GM21515 (cell line): ENCODE measurements around the gene MMP17.

ENCODE experiments used
- ATAC-seq: cut with Tn5 transposase; IDR thresholded peaks from one replicate; pipeline ENCODE4 v1.9.1; 2021; ENCODE audit not compliant: unreplicated experiment

The MMP17 gene

DNA sequence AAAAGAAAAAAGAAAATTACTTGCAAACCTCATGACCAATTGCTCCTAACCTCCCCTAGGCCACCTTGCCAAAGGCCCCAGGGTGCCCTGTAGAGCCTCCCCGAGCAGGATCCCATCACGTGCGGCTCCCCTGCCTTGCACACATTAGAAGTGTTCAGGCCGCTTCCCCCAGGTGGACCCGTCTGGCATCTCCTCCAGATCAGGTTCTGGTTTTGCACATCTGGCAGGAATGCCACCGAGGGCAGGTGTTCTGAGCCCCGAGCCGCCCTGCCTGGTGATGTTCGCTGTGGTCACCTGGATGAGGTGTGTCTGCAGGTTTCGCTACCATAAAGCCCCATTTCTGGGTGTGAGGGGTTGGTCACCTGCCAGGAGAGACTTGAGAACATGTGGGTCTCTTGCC is 19.3 kb downstream of the MMP17 start:
- ATAC-seq = no peak

DNA sequence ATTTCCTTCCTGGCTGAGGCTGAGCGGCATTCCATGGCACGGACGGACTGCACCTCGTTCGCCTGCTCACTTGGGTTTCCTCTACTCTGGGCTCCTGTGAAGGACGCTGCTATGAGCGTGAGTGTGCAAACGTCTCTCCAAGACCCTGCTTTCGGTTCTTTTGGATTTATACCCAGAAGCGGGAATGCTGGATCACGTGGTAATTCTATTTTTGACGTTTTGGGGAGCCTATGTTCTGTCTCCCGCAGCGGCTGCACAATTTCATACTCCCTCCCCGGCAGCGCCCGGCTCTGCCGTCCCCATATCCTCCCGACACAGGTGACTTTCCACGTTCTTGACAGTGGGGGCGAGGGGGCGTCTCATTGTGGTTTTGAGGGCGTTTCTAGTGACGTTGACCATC is 20.6 kb downstream of the MMP17 start:
- ATAC-seq = no peak

DNA sequence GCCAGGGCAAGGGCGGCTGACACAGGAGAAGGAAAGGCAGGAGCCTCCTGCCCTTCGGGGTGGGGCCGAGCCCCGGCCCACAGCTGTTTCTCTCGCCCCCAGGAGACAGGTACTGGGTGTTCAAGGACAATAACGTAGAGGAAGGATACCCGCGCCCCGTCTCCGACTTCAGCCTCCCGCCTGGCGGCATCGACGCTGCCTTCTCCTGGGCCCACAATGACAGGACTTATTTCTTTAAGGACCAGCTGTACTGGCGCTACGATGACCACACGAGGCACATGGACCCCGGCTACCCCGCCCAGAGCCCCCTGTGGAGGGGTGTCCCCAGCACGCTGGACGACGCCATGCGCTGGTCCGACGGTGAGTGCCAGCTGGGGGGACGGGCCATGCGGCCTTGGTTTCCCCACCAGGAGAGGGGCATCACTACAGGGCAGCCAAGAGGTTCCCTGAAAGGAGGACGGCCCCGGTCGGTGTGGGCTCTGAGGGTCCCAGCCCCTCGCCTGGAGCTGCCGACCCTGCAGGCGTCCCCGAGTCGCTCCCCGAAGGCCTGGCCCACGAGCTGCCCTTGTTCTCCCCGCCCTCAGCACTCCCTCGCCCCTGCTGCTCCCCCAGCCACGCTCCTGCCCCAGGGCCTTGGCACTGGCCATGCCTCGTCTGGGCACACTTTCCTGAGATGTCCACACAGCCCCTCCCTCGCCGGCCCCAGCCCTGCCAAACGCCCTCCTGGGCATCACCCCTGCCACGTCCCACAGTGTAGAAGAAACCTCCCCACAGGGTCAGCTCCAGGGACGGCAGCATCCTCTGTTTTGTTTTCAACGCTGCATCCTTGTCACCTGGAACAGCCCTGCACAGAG is 21.7 kb downstream of the MMP17 start:
- ATAC-seq = no peak

DNA sequence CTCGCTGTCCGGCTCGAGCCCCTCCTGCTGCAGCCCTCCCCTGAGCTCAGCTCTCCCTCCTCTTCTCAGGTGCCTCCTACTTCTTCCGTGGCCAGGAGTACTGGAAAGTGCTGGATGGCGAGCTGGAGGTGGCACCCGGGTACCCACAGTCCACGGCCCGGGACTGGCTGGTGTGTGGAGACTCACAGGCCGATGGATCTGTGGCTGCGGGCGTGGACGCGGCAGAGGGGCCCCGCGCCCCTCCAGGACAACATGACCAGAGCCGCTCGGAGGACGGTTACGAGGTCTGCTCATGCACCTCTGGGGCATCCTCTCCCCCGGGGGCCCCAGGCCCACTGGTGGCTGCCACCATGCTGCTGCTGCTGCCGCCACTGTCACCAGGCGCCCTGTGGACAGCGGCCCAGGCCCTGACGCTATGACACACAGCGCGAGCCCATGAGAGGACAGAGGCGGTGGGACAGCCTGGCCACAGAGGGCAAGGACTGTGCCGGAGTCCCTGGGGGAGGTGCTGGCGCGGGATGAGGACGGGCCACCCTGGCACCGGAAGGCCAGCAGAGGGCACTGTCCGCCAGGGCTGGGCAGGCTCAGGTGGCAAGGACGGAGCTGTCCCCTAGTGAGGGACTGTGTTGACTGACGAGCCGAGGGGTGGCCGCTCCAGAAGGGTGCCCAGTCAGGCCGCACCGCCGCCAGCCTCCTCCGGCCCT is 22.8 kb downstream of the MMP17 start:
- no peak for ATAC-seq

DNA sequence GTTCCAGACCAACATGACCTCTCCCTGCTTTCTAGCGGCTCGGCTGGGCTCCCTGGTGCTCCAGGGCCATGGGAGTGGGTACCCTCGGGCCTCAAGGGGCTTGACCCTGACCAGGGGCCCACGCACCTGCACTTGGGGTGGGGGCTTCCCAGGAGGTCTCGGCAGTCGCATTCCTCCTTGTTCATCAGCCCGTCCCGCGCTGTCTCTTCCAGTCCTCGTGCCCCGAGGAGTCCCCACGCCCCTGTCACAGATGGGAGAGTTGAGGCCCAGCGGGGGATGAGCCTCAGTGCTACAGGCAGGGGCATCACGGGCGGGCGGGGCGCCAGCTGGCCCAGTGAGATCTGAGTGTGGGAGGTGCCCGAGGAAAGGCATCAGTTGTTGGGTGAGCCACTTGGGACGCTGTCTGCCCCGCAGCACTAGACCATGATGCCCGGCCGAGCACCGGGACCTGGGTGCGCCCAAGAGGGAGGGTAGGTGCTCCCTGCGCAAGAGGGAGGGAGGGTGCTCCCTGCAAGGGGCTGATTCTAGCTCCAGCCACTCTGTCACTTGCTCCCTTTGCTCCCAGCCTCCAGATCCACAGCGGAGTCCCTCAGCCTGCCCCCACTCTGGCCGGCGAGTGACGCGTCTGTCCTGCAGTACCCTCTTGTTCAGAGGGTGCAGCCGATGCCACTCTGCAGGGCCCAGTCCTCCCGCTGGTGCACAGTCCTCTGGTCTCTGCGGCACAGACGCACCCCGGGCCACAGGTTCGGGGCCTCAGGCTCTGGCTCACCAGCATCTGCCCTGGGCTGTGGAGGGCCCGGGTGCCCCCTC is 23.8 kb downstream of the MMP17 start:
- ATAC-seq = no peak

DNA sequence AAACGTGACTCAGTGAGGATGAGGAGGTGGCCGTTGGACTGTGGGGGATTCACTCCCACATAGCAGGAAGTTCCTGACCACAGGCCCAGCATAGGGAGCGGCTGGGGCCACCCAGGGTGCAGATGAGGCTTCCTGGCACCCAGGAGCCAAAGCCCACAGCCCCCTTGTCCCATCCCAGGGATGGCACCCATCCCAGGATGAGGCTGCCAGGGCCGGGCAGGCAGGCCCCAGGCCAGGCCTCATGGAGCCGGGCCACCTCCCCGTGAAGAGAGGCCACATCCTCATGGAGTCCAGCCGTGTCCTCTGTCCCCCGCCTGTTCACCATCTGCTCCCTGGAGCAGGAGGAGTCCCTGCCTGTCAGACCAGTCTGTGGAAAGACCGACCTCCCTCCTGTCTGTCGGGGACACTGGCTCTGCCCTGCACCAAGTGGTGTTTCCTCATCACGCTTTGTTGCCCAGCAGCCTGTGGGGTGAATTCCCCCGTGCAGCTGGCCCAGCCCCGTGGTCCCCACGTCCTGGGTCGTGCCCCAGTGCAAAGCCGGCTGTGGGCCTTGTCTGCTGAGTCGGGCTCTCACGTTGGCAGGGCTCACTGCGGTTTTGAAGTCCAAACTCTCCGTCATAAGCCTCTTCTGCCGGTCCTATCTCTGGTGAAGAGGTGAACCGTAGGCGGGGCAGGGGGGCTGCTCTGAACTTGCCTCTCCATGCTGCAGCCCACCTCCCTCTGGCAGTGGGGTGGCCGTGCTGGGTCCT is 24.5 kb downstream of the MMP17 start:
- no peak for ATAC-seq

DNA sequence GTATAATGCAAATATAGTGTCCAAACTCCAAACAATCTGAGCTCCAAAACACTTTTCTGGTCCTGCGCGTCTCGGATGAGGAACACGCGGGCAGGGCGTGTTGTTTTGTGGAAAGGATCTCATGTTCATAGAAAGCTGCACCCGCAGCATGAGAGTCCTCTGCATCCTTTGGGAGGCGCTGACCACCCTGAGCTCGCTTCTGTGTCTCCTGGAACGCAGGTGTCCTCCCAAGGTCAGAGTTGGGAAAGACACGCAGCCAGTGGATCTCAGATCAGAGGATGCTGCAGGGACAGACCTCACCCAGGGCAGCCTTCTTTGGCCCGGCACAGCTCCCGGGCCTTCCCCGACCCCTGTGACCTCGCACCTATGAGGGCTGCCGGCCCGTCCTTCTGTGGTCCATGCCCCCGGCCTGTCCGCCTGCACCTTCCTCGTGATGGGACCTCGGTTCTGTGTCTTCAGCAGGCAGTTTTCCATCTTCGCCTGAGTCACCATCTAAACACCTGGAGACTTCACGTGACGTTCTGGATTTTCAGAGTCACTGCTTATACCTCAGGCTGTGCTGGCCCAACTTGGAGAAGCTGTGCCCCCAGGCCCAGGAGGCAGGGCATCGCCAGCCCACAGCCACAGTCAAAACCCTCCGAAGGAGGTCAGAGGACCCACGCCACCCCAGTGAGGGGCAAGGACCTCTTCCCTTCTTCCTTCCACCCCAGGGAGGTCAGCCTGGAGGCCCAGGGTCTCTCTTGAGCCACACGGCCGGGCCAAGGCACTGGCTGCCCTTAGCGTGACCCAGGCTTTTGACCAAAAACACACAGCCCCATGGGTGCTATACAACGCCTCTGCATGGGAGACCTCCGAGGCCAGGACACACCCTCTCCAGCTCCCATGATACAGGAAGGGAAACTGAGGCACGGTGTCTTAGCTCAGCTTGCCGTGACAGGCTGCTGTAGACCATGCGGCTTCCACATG is 25.9 kb downstream of the MMP17 start:
- no peak for ATAC-seq

DNA sequence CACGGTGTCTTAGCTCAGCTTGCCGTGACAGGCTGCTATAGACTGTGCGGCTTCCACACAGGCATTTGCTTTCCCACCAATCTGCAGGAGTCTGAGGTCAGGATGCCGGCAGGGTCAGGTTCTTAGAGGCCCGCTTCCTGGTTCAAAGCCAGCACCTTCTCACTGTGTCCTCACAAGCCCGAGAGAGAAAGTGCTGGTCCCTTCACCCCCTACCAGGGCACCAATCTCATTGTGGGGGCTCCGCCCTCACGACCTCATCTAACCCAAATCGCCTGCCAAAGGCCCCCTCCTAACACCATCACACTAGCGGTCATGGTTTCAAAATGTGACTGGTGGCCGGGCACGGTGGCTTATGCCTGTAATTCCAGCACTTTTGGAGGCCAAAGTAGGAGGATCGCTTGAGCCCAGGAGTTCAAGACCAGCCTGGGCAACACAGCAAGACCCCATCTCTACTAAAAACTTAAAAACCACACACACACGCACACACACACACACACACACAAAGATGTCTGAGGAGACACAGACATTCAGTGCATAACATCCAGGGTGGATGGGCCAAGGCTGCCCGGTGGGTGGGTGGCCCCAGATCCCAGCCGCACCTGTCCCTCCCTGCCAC is 26.8 kb downstream of the MMP17 start:
- ATAC-seq = no peak

DNA sequence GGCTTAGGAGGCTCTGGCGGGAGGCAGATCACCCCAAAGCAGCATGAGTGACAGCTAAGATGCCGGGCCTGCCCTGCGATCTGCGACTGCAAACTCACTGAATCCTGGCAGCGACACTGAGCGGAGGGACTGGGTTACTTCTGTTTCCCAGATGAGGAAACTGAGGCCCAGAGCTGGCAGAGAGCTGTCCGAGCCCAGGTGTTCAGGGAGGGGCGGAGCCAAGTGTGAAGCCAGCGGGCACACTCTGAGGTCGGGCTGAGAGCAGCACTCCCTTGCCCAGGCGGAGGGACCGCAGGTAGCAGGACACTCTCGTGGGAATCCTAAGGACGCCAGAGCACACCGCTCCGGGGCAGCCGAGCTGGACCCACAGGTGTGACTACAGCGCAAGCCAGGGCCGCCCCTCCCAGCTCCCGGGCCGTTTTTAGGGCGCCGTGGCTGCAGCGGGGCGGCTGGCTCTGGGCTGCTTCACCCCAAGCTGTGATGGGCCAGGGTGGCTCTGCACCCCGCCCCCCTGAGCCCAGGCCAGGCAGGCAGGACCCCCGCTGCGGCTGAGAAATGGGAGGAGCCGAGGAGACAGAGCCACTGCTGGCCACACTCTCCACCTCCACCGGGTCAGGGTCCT is 27.4 kb downstream of the MMP17 start:
- no peak for ATAC-seq

DNA sequence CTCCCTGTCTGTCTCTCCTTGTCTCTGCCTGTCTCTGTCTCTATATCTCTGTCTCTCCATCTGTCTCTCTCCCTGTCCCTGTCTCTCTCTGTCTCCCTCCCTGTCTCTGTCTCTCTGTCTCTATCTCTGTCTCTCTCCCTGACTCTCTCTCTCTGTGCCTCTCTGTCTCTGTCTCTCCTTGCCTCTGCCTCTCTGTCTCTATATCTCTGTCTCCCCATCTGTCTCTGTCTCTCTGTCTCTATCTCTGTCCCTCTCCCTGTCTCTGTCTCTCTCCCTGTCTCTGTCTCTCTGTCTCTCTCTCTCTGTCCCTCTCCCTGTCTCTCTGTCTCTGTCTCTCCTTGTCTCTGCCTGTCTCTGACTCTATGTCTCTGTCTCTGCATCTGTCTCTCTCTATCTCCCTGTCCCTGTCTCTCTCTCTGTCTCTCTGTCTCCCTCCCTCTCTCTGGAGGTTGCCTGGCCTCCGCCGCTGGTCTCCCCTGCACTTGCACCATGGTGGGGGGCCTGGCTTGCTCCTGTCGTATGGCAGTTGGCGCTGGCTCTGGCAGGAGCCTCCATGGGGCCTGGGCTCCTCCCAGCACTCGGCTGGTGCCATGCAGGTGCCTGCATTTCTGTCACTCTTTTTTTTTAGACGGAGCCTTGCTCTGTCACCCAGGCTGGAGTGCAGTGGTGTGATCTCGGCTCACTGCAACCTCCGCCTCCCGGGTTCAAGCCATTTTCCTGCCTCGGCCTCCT is 28.3 kb downstream of the MMP17 start:
- ATAC-seq = no peak

DNA sequence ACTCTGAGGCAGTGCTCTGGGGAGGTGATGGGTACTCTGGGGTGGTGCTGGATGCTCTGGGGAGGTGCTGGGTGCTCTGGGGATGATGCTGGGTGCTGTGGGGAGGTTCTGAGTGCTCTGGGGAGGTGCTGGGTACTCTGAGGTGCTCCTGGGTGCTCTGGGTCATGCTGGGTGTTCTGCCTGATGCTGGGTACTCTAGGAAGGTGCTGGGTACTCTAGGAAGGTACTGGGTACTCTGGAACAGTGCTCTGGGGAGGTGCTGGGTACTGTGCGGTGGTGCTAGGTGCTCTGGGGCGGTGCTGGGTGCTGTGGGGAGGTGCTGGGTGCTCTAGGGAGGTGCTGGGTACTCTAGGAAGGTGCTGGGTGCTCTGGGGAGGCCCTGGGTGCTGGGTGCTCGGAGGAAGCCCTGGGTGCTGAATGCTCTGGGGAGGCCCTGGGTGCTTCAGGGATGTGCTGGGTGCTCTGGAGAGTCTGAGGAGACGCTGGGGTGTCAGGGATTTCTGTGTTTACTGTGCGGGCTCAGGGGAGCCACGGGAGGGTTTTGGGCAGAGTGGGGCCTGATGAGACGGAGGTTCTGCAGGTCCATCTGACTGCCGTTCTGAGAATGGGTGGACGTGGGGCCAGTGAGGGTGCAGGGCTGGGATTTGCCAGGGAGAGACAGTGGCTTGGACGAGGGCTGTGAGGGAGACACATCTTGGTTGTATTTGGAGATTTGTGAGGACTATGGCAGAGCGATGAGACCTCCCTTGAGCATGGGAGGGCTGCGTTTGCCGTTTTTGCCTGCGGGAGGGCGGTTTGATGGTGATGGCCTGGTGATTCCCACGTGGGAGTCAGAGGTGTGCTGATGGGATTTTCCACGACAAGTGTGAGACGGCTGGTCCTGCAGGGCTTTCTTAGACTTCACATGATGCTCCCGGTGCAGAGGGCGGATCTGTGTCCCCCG is 30.0 kb downstream of the MMP17 start:
- ATAC-seq = no peak

DNA sequence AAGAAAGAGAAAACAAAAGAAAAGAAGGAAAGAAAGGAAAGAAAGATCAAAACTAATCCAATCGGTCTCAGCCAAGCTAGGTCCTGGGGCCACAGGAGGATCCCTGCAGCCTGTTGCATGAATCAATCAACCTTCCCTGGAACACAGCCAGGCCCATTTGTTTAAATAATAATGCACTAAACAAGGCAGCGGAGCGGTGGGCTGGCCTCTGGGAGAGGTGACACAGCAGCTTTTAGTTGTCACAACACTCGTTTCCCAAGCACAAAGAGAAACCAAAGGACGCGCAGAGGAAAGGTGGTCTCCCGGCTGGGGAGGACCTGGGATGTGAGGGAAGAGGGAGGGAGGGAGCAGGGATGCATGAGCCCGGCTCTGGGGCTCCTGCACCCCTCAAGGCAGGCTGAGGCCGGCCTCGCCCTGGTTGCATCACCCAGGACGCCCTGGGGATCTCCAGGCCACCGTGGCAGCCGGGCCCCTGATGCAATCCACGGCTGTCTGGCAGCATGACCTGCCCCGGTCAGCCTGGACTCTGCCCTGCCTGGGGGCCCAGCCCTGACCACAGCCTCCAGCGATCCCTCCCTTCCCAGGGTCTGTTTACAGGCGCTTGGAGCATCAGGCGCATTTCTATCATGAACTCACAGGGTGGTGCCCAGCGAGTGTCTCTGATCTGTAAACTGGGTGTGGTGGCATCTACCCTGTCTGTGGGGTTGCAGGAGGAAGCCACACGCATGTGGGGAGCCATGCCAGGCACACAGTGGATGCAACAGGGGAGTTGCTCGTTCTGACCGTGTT is 32.5 kb downstream of the MMP17 start:
- no peak for ATAC-seq

DNA sequence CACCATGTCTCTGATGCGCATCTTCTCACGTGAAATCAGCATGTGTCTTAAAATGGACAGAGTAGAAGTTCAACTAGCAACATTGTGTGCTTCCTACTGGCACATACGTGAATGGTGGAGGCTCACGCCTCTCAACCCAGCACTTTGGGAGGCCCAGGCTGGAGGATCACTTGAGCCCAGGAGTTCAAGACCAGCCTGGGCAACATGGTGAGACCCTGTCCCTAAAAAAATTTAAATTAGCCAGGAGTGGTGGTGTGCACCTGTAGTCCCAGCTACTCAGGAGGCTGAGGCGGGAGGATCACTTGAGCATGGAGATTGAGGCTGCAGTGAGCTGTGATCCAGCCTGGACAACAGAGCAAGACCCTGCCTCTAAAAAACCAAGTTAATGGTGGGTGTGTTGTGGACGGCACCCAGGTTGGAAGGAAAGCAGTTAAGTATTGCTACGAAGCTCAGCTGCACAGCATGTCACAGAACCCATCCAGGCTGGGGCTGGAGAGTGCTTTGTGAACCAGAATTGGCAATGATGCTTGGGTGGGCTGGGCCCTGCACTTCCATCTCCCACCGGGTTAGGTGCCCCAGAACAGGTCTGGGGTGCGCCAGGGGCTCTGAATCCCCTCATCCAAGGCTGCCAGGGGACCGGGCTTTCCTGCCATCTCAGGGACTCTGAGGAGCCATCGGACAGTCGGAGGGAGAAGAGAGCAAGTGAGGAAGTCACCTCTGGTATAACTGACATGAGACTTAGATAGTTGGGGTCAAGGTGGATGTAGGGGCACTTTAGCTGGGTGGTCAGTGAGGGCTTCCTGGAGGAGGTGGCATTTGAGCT is 33.3 kb downstream of the MMP17 start:
- ATAC-seq = no peak

DNA sequence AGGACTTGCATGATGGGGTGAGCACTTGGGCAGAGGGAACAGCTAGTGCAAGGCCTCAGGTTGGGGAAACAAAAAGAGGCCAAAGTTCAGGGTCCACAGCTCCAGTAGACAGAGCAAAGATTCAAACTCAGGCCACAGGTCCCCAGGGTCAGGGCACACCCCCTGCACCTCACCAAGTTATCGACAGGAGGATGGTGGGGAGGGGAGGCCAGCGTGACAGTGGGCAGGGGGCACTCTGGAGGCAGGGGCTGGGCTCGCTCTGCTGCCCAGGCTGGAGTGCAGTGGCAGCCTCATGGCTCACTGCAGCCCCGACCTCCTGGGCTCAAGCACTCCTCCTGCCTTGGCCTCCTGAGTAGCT is 33.9 kb downstream of the MMP17 start:
- no peak for ATAC-seq

DNA sequence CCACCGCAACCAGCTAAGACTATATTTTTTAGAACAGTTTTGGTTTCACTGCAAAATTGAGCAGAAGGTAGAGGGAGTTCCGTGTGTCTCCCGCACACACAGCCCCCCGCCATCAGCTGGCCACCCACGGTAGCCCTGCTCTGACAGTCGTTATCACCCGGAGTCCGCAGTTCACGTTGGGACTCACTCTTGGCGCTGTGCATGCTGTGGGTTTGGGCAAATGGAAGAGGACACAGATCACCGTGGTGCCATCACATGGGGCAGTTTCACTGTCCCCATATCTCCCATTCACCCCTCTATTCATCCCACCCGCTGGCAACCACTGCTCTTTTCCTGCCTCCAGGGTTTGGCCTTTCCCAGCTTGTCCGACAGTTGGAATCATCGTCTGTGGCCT is 34.4 kb downstream of the MMP17 start:
- no peak for ATAC-seq
